AML-193 (cell line): ENCODE data around the gene NFIB.

Source experiments
- DNase-seq, 2 experiments: peaks; one replicate each; lab custom pipeline; 2025; lab: John Stamatoyannopoulos, UW

NFIB gene

DNA sequence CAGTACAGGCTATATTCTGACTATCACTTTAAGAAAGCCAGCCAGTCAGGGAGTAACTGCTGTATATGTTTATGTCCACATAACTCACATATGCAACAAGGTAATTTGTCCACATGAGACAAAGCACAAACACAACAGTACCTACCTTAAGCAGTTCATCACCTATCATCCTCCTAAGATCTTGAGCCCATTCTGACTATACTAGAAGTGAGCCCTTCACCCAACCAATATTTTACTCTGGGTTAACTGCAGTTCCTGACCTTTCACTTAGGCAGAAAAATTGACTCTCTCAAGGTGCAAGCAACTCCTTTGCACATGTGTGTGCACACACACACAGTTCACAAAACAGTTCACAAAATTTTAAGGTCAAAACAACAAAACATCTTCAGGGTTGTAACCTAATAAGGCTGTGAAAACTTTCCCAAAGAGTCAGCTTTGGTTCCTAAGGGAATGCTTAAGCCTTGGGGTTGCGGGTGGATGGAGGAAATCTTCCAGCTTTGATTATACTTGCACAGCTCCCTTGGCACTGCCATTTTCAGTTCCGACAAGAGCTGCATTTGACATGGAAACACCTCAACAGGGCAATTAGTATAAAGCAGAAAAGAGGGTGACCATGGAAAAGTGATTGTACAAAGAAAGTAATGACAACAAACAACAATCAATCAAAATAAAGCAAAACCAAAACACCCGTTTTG lies 215.3 kb downstream of the NFIB start:
- DNase-seq, result no peak

DNA sequence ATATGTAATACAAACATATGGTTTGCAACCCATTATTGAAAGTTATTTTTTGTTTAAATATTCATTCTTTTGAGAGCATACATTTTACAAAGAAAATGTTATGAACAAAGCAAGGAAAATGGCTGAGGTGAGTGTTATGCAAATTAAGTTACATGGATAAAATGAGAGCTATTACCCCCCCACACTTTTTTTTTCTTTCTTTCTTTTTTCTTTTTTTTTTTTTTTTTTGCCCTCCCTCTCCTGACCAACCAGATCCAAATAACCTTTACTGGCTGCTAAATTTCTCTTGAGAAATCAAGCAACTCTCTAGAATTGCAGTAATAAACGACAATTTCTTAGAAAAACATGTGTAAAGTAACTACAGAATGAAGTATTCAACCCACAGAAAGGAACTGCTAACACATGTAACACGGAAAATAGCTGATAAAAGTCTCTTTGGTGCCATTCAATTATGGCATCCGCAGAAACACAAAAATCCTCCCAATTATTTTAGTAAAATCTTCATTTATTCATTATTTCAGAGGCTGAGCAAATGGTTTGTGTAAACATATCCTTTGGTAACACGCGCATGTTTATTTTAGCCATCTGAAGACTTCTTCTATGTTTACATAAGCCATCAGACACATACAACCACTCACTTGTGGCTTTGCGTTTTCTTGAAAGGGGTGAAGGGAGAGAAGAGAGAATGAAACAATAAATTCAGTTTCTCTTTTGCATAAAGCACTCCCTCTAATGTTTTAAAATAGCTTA lies 216.1 kb downstream of the NFIB start:
- no peak for DNase-seq

DNA sequence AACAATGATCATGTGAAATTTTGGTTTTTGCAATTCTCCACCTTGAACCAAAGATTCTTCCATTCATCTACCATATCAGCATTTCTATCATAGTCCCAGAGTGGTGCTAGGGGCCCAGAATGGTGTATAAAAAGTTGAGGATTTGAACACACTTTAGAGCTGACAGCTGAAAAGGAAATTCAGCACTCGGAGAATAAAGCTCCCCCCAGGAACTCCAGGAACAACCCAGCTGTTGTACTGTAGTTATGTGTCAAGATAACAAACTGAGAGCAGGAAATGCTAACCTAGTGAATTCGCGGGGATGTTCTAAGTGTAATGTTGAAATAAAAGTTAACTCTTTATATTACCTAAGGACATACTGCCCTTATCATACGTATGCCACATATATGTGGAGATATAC lies 216.7 kb downstream of the NFIB start:
- no peak for DNase-seq

DNA sequence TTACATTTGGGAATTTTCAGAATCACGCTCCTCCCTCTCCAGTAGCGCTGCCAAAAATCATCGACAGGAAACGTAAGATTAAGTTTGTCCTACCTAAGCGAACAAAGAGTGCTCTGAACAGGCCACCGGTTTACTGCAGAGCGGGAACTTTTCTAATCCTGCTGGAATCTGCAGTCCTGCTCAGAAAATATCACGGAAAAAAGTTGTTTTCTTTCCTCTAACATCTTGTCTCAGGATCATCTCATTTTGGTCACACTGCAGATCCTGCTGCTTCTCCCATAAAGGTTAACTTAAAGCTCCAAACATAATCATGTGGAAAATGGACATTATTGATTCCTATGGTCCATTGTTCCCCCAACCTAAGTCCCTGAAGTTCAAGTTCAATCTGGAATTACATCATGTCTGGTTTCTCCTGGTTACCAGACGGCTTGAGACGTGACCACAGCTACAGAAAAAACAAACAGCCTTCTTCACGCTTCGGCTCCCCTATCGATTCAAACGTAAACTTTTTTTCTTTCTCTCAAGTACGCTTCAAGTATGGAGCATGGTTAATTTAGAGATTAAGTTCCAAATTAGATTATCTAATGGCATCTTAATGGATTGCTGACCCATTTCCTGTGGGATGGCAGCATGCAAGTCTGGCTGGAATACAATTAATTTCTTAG lies 217.6 kb downstream of the NFIB start:
- DNase-seq, result no peak

DNA sequence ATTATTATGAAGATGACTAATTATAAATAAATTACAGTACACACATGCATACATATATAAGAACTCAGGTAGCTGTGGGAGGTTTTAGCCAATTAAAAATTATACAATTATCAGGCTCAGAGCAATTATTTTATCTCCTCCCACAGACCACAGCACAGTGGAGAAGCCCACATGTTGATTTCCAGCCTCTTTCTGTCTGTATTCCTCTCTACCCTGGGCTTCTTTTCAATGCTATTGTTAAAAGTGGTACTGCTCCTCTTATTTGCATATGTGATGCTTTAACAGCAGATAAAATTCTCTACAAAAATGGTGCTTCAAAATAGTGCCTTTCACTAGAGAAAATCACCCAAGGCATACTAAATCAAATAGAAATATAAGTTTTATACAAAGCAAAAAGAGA lies 218.7 kb downstream of the NFIB start:
- DNase-seq, result no peak

DNA sequence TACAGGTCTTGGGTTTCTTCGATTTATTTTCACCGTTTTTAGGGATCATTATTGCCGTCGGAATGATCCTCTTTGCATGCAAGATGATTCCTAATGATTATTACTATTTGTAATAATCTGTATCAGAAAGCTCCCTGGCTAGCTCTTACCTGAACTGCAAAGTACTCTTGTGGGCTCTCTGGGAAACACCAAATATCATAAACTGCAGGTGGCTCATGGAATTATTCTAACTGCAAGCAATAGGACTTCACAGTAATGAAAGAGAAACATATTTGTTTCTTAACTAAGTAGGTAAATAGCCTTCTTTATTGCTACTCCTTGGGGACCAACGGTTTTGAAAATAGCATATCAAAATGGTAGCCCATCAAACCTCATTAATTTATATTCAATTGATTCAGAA lies 219.4 kb downstream of the NFIB start:
- no peak for DNase-seq

DNA sequence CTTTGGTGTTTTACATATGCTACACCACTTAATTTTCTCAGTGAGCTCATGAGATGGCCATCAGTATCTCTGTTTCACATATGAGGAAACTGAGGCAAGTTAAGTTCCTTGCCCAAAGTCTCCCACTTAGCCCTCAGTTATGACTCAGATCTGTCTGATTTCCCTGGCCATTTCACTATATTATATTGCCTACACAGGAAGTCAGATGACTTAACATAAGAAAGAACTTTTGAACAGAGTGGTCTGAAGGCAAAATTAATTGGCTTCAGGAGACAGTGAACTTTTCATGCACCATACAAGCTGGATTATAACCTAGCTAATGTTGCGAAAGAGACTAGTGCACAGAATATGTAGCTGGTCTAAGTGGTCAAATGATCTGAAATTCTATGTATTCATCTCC lies 221.6 kb downstream of the NFIB start:
- DNase-seq, result no peak

DNA sequence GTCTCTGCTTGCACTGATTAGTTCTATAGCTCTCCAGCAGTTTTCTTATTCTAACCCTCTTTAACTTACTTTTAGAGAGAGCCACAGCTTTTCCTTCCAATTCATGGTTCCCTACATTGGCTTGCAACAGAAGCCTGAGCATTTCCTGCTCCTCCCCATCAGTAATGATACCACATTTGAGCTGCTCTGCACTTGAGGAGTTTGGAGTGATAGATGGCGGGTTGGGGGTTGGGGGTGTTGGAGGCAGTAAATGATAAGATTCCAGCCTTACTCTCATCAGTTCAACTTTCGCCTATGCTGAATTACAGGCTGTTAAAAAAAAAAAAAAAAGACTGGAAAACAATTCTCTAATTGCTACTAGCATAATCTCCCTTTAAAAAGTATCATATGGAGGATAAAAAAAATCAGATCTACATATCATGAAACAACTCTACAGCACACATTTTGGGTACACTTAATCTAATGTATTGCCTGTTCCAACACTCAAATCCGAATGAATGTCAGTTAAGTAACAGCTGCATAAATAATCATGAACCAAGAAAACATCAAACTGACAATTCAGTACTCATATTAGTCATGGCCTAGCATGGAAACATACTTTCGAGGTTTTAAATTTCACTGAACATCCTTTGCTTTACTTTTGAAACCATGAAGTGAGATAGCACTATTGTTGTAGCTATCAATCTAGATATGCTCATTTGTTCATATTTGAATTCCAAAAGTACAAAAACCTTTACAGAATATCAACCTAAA lies 224.7 kb downstream of the NFIB start:
- DNase-seq, result no peak

DNA sequence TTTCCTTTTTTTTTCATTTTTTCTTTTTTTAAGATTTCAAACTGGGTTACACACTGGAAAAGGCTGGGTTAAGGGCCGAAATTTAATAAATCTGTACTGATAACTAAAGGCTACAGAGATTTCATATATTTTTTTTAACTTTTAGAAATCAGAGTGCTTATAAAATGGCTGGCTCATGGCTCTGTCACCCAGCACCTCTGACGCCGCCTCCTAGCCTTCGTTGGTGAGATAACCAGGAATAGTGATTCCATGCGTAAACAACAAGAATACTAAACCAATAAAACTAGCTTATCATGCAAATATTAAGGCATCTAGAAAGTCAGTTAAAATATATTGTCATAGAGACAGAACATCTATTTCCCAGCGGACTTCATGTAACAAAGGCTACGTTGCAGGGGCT lies 226.4 kb downstream of the NFIB start:
- DNase-seq, result no peak

DNA sequence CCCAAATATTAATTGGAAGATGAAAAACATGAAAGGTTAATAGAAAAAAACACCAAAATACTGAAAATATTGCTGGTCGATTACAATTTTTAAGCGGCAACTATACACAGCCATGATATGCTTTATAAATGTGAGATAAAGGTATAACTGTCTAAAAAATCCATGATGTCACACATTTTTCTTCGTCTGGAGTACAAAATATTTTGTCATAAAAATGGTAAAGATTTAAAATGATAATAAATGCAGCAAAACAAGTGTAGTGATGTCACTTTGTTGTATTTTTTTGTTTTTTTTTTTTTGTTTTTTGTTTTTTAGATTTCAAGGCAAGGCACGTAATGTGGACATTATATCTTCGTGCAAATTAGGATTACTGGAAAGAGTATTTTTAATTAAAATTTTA lies 227.4 kb downstream of the NFIB start:
- no peak for DNase-seq

DNA sequence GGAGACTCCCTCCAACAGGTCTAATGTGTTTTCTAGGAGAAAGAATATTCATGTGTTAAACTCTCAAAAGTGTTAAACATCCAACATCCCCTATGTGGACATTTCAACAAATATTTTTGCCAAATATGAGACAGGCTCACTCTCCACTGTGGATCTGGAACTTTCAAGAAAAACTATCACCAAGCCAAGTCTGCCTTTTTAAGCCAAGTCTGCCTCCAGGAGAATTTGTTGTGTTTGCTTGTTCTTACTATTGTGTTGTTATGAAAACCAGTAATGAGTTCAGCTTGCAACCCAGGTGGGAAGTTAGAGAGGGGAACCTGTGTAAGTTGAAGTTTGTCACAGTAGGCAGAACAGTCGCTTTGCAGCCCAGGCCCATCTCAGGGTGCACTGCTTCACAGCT lies 228.1 kb downstream of the NFIB start:
- DNase-seq, result no peak

DNA sequence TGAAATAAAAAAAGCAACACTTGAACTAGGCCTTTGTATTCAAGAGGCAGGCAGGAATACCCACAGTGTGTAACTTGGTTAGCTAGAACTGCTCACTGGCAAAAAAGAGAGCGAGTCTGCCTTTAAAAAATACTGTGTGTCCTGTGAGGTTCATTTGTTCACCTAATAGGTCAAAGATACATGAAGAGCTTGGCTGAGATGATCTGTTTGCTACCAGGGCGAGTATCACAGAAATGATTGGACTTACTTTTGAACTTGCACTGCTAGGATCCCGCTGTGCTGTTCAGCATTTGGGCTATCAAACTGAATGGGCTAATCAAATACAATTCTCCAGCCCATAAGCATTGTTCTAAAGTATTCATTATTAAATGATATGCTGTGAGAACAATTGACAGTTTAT lies 229.1 kb downstream of the NFIB start:
- no peak for DNase-seq

DNA sequence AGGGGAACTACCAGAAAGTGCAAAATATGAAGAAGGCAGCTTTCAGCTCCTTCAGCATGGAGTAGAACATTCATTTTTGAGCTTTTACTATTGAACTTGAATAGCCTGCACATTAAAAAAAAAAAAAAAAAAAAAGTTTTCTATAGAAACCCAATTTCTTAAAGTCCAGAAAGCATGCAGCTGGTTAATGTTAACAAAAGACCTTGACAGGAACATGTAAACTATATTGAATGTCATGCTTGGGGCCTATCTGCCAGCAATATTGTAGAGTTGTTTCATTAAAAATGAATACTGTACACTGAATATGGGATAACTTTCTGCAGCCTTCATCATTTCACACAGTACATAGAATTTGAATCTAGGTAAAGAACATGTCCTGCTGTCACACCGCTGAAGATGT lies 230.6 kb downstream of the NFIB start:
- no peak for DNase-seq

DNA sequence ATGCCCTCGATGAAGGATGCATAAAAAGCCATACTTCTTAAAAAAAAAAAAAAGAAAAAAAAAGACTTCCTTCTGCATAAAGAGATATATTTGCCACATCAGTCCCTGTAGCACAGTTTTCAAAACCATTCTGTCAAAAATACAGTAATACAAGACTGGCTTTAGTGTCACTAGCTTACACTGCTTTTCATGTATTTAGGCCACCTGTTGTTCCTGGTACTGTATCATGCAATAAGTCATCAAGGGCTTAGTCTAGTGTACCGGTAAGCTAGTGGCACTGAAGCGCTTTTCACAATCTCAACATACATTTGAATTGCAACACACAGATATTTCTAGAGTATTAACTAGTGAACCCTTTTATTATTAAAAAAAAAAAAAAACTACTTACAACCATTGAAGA lies 231.2 kb downstream of the NFIB start:
- no peak for DNase-seq

DNA sequence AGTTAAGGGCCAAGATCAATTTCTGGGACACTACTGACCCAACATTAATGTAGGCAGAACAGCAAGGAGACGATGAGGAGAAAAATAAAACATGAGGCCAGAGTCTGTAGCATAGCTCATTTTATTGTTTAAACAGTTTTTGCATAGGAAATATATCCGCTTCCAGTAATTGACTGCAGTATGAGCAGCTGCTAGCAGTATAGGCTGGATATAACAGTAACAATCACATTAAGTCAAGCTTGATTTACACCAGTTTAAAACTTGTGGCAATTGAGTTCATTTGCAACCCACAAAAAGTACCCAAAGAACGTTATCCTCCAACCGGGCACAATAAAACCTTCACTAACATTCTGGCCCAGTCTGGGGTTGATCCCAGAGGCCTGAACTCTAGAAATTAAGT lies 232.2 kb downstream of the NFIB start:
- DNase-seq, result no peak

DNA sequence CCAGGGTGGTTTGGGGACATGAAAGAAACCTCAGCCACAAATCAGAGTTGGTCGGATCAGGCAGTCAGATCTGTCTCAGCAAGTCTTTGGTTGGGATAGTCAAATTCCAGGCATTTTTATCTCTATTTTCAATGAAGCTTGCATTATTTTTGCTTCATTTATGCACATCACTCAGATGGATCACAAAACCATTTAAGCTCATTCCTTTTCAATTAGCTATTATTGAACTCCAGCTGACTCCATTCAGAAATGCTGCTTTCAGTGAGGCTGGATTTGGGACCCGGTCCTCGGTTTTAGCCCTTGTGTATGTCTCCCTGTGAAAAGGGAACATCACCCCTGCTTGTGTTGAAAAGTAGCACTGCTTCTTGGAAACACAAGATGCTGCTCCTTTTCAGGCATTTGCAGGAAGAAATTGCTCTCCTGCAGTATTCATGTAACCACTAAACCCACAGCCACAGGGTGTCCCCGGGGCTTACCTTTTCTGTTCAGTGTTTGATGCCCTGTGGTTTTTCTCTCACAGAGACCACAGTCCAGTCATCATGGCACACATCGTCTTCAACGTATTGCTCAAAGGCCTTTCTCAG lies 232.9 kb downstream of the NFIB start:
- DNase-seq, result no peak

DNA sequence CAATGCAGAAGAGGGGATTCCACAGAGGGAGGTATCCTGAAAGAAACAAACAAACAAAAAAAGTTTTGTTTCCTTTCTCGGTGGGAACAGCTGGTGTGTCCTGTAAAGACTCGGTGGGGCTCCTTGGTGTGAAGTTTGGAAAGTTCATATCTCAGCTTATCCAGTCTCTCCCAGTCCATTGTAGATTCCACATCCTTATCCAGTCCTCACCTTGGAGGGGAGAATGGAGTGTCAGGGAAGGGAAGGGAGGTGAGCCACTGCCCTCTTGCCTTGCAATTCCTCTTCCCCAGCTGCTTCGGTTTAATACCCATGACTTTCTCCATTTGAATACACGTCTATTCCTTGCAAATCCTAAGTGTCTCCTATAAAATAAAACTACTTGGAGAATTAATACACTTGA lies 234.5 kb downstream of the NFIB start:
- DNase-seq, result no peak

DNA sequence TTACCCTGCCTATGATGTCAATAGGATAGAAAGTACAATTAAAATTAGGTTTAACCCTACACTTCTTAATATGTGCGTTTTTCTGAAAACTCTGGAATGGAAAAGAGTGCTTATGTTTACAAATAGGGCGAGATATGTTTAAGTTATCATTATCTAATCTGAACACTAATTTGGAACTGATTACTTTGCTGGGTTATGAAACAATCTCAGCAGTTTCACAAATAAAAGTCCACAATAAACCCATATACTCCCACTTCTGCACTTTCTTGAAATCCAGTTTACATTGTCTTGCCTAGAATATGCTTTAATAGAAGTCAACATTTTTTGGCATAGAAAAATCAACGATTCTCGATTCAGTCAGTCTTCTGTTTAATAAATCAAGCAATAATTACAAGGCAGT lies 236.3 kb downstream of the NFIB start:
- DNase-seq, result no peak

DNA sequence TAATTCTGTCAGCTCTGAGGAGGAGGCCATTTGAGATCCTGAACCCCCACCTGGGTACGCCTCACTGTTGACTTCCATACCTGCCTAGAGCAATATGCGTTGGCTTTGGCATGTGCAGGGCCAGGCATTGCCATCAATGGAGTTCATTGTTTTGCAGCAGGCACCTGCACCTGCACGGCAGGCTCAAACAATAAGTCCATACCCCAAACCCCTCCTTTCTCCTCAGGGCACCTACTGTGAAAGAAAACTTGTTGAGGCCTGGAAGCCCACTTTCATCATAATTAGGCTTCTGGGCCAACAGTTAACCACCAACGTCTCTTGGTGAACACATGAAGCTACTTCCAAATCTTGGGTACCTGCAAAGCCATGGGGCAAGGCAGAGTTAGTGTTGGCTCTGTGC lies 238.7 kb downstream of the NFIB start:
- DNase-seq, result no peak

DNA sequence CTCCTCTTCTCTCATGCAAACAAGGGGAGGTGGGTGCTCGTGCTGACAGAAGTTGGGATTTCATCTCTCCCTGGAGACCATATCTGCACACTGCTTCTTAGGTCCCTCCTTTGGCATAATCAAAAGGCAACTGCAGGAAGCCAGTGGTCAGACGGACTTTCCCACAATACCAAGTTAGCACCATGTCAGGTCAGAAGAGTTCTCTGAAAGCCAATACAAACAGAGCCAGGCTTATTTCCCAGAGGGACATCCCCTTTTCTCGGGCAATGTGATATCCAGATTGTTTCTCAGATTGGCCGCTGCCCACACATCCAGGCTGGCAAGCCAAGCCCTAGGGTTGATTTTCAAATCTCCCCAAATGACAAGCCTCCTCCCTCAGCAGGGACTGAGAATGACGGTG lies 241.1 kb downstream of the NFIB start:
- no peak for DNase-seq

DNA sequence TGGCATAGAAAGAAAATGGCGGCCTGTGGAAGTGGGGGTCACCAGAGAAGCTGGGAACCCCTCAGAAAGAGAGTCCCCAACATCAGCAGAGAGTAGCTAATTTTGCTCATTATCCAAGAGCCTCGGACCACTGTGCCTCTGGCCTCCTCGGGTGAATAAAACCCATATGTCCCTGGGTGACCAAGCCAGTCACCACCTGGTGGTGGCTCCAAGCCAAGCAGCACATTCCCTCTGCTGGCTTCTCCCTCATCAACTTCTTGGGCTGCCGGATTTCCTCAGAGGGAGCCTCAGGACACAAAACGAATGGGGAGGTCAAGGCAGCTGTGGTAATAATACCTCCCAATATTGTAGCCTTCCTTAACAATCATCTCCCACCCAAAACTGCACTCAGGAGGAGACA lies 242.5 kb downstream of the NFIB start:
- no peak for DNase-seq

DNA sequence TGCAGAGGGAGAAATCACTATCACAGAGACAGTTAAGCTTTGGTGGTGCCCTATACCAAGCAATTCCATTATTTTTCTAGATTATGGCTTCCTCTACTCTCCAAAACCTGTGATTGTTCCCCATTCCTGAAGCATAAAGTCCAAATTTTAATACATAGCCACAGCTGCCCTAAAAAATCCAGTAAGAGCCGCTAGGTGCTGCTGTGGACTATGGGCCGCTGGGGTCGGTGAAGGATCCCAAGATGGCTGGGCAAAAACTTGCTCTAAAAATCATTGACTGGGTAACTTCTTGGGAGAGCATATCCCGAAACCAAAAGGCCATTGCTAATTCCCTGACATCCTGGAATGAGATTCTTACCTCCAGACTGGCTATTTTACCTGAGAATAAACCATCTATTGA lies 245.3 kb downstream of the NFIB start:
- DNase-seq, result no peak
